ENCODE measurements around the gene RYR1.
"Not testable (repeated sequence)": the region's sequence is repeated elsewhere in the genome, so short reads cannot be mapped to it uniquely, and the experiment has no call there.

- not testable (repeated sequence) for TF ChIP-seq CTCF (IDR thresholded peaks at IDR 0.05; ENCODE audit: low read depth, low read length, poor library complexity, severe bottlenecking); EZH2phosphoT487 (IDR thresholded peaks at IDR 0.05; ENCODE audit: borderline replicate concordance, low read length)
These were observed 6.3 kb upstream of the RYR1 start for GRCh38 chr19:38427035-38427677.
